ENCODE measurements around the gene ILDR1. TPM values are rescaled to one million over a fixed set of nuclear protein-coding genes. Genes with fewer than 3 reads are reported as not detected.
A peak's percentile ranks its signal among the peaks of the same experiment; 100 is the strongest.

The ILDR1 gene
- total RNA-seq (2012; rRNA removed) (not detected in 2 replicates), polyA plus RNA-seq (2012; rRNA removed) (not detected in 2 replicates), Bru-seq, nascent RNA (not detected), BruChase-seq, experiment 1, labeled RNA remaining after a 6-hour chase (percentile 9 among the genes with signal in this experiment), BruChase-seq, experiment 2, labeled RNA remaining after a 2-hour chase (percentile 10 among the genes with signal in this experiment)
- polyA plus RNA-seq (2012; cell fraction: cytosol; rRNA removed), result not detected in 2 replicates
- polyA plus RNA-seq (2012; cell fraction: nucleus; rRNA removed; ENCODE audit: low replicate concordance), result not detected in 2 replicates
- long read RNA-seq, result 0 reads

DNA sequence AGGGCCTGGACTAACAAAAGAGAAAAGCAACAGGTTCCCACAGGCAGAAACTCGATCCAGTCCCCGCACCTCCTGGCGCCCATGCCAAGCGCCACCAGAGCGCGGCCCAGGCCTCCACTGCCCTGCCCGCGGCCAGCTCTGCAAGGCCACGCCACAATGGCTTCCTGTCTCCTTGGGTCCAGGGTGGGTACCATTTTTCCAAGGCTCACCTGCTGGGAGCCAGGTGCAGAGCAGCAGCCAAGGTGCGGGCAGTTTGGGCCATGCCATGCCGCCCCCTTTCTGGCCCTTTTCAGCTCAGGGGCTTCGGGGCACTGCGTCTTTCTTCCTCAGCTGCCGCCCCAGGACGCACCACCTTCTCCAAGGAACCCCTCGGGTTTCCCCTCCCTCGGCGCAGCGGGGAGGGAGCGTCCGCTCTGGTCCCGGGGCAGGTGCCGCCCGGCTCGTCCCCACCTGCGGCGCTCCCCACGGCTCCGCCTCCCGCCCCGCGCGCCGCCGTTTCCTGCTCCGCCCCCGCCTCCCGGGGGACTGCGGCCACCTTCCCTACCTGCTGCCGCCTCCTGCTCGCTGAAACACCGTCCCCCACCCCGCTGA is at the start of gene ILDR1:
Gene ILDR1, minus strand, starts transcription at position 437 of the 591 bp plus-strand sequence. Its CDS starts 170 bp downstream, at position 267.
- no peak within 1 kb of the TSS for H2AK9ac ChIP-seq (replicated peaks; ENCODE audit: low read depth, low read length, poor library complexity)
- H3K23ac ChIP-seq (ENCODE audit: low read depth, low read length), result no peak within 1 kb of the TSS
- H3K4ac ChIP-seq (ENCODE audit: low read depth, low read length), result no peak within 1 kb of the TSS
- no peak within 1 kb of the TSS for H3K18ac ChIP-seq (ENCODE audit: low read depth, low read length)
- H3K27ac ChIP-seq (ENCODE audit: insufficient read depth, low read length), result no peak within 1 kb of the TSS
- no peak for TF ChIP-seq MAZ (IDR thresholded peaks at IDR 0.05; ENCODE audit: borderline replicate concordance, low read depth, low read length)
- TF ChIP-seq POLR2A (IDR thresholded peaks at IDR 0.05; ENCODE audit: low read depth, low read length), result no peak
- no peak for TF ChIP-seq MAFK (IDR thresholded peaks at IDR 0.05; ENCODE audit: low read depth, low read length)
- TF ChIP-seq NFE2L2 (IDR thresholded peaks at IDR 0.05; ENCODE audit: low read depth, low read length), result no peak
- TF ChIP-seq CEBPB (IDR thresholded peaks at IDR 0.05; ENCODE audit: low read depth, low read length), result no peak
- TF ChIP-seq CTCF (conservative IDR thresholded peaks at IDR 0.05; ENCODE audit: low read depth, low read length), result no peak
- no peak for TF ChIP-seq ELK1 (IDR thresholded peaks at IDR 0.05; ENCODE audit: borderline replicate concordance, low read depth, low read length)
- no peak for TF ChIP-seq RAD21 (IDR thresholded peaks at IDR 0.05; ENCODE audit: low read length)
- no peak for TF ChIP-seq CHD1 (IDR thresholded peaks at IDR 0.05; ENCODE audit: low read depth, low read length)
- TF ChIP-seq RFX5 (IDR thresholded peaks at IDR 0.05; ENCODE audit: low read depth, low read length), result no peak
- TF ChIP-seq SMC3 (IDR thresholded peaks at IDR 0.05; ENCODE audit: low read depth, low read length), result no peak
- no peak for TF ChIP-seq MXI1 (IDR thresholded peaks at IDR 0.05; ENCODE audit: borderline replicate concordance, low read depth, low read length)
- TF ChIP-seq BHLHE40 (IDR thresholded peaks at IDR 0.05; ENCODE audit: low read depth, low read length), result no peak
- no peak for TF ChIP-seq FOS (IDR thresholded peaks at IDR 0.05; ENCODE audit: low read depth, low read length)
- intact Hi-C loops (cut with micrococcal nuclease), result no loop called here
- dilution Hi-C loops (cut with HindIII; ENCODE audit: low sequenced_read_pairs, unreplicated experiment), result no loop called here
- in situ Hi-C loops (cut with MboI; ENCODE audit: low sequenced_read_pairs), result no loop called here
- no CpG with 5 or more reads among the region's 43 CpGs for WGBS, 2 experiments (ENCODE audit: extremely low coverage in 2 of 2, insufficient read length in 1 of 2)
- no peaks in the 10 kb centered on the region for H3K9me3 ChIP-seq (ENCODE audit: control insufficient read depth, insufficient read depth, low read length)
- H2BK120ac ChIP-seq (ENCODE audit: low read depth, low read length), result no peak within 1 kb of the TSS
- H3K9me1 ChIP-seq (ENCODE audit: insufficient read depth, low read length), result no peaks in the 10 kb centered on the region
- no peak within 1 kb of the TSS for H4K91ac ChIP-seq (ENCODE audit: insufficient read depth, low read depth, low read length)
- no peaks in the 10 kb centered on the region for H3K36me3 ChIP-seq (ENCODE audit: control insufficient read depth, insufficient read depth, low read length)
- H2BK5ac ChIP-seq (ENCODE audit: low read depth, low read length, poor library complexity, severe bottlenecking), result no peak within 1 kb of the TSS
- no peak within 1 kb of the TSS for H3K56ac ChIP-seq (ENCODE audit: extremely low read depth, insufficient read depth, low read length)
- ATAC-seq (ENCODE audit: low read depth), result no peak
- H3K4me3 ChIP-seq (ENCODE audit: insufficient read depth, low read depth, low read length), result no peak within 1 kb of the TSS
- H4K5ac ChIP-seq (ENCODE audit: low read depth, low read length), result no peak within 1 kb of the TSS
- H2AK5ac ChIP-seq (ENCODE audit: low read depth, low read length), result no peak within 1 kb of the TSS
- no peaks in the 10 kb centered on the region for H4K20me1 ChIP-seq (ENCODE audit: insufficient read depth, low read length)
- no peaks in the 10 kb centered on the region for H3K79me1 ChIP-seq (ENCODE audit: low read depth in 1 of 2, low read length in 2 of 2)
- H2BK15ac ChIP-seq (ENCODE audit: low read depth, low read length), result no peak within 1 kb of the TSS
- BruUV-seq (replicated peaks), result no TSS peak
- DNase-seq, result no peak
- H3K9ac ChIP-seq (ENCODE audit: low read depth, low read length), result no peak within 1 kb of the TSS
- H2AFZ ChIP-seq (replicated peaks; ENCODE audit: low read length, poor library complexity), result peak within 1 kb of the TSS; percentile 37
- POLR2A ChIA-PET (ENCODE audit: unreplicated experiment), result no interaction called here
- H3K4me1 ChIP-seq (ENCODE audit: control insufficient read depth, insufficient read depth, low read length), result no peaks in the 10 kb centered on the region
- CTCF ChIA-PET, result no interaction called here
- H3K27me3 ChIP-seq (ENCODE audit: control insufficient read depth, insufficient read depth, low read length), result peaks cover 21% of the 10 kb centered on the region
- H4K8ac ChIP-seq (ENCODE audit: low read depth in 2 of 2, low read length in 2 of 2), result no peak within 1 kb of the TSS
- no peak within 1 kb of the TSS for H3K14ac ChIP-seq (replicated peaks; ENCODE audit: low read depth, low read length)
- H2BK20ac ChIP-seq (ENCODE audit: low read depth, low read length), result no peak within 1 kb of the TSS
- H3K4me2 ChIP-seq (ENCODE audit: low read depth, low read length), result no peak within 1 kb of the TSS; the same call in 1 of the 2 replicates
